Tibial nerve (tissue), 4 donors: ENCODE results near the gene TRIM56.

Experiments
- CTCF ChIP-seq, 5 experiments: fragments of 200-600 bp in 3 of 5; fragments of 450-650 bp in 2 of 5; sonication (generic) in 3 of 5; IDR thresholded peaks; one replicate each; pipeline ENCODE4 v1.5.1; 2016 to 2019; ENCODE audit warnings: antibody characterized with exemption in 5 of 5, mild to moderate bottlenecking in 3 of 5, moderate library complexity in 2 of 5
- EP300 ChIP-seq, 2 donors: sonication (generic); formaldehyde crosslinking; IDR thresholded peaks; one replicate each; pipeline ENCODE4 v1.6.1; 2017; ENCODE audit warnings: antibody characterized with exemption in 2 of 2, mild to moderate bottlenecking in 1 of 2
- POLR2A ChIP-seq, 2 donors: fragments of 450-650 bp; IDR thresholded peaks; one replicate each; pipeline ENCODE4 v1.6.1; 2017; ENCODE audit warnings: antibody characterized with exemption in 2 of 2, mild to moderate bottlenecking in 2 of 2, moderate library complexity in 2 of 2

- no peak for TF ChIP-seq CTCF (IDR thresholded peaks at IDR 0.05)
- TF ChIP-seq EP300 (IDR thresholded peaks at IDR 0.05) = no peak
- TF ChIP-seq POLR2A (IDR thresholded peaks at IDR 0.05) = no peak
These were observed 468 bp upstream of the TRIM56 start for GRCh38 chr7:101084865-101085161.
